GM23248 (cell line): ENCODE results near the gene BRME1. TPM values are rescaled to one million over a fixed set of nuclear protein-coding genes. Genes with fewer than 3 reads are reported as not detected.
"Not testable (repeated sequence)": the region's sequence is repeated elsewhere in the genome, so short reads cannot be mapped to it uniquely, and the experiment has no call there.

ENCODE experiments used
- DNase-seq: peaks from one replicate; pipeline ENCODE4 v3.0.0-alpha.2; 2015
- H2AFZ ChIP-seq: fragments of 200-600 bp; sonication (generic); 2 replicates; pipeline ENCODE4 v1.6.1; 2016; ENCODE audit warnings: antibody characterized with exemption
- H3F3A ChIP-seq: fragments of 200-600 bp; sonication (generic); 2 replicates; pipeline ENCODE4 v1.6.1; 2016; ENCODE audit warnings: mild to moderate bottlenecking, antibody characterized with exemption, mixed run types; ENCODE audit not compliant: insufficient read depth
- H3K27ac ChIP-seq: fragments of 200-600 bp; sonication (generic); 2 replicates; pipeline ENCODE4 v1.5.1; 2016; ENCODE audit warnings: mild to moderate bottlenecking
- H3K27me3 ChIP-seq: fragments of 200-600 bp; sonication (generic); replicated peaks from 2 replicates; pipeline ENCODE4 v1.6.1; 2016; ENCODE audit warnings: mild to moderate bottlenecking; ENCODE audit not compliant: insufficient read depth
- H3K36me3 ChIP-seq: fragments of 200-600 bp; sonication (generic); 2 replicates; pipeline ENCODE4 v1.6.1; 2016; ENCODE audit warnings: low read depth, mild to moderate bottlenecking
- H3K4me1 ChIP-seq: fragments of 200-600 bp; sonication (generic); 2 replicates; pipeline ENCODE4 v1.6.1; 2016; ENCODE audit warnings: mild to moderate bottlenecking; ENCODE audit not compliant: insufficient read depth
- H3K4me2 ChIP-seq: fragments of 200-600 bp; sonication (generic); one replicate; pipeline ENCODE4 v1.6.1; 2016; ENCODE audit warnings: mild to moderate bottlenecking; ENCODE audit not compliant: unreplicated experiment
- H3K4me3 ChIP-seq: fragments of 200-600 bp; sonication (generic); 2 replicates; pipeline ENCODE4 v1.5.1; 2016; ENCODE audit warnings: mild to moderate bottlenecking
- H3K79me2 ChIP-seq: fragments of 200-600 bp; sonication (generic); 2 replicates; pipeline ENCODE4 v1.6.1; 2016; ENCODE audit warnings: mild to moderate bottlenecking; ENCODE audit not compliant: insufficient read depth
- H3K9ac ChIP-seq: fragments of 200-600 bp; sonication (generic); 2 replicates; pipeline ENCODE4 v1.6.1; 2016; ENCODE audit warnings: mild to moderate bottlenecking
- H3K9me2 ChIP-seq: fragments of 200-600 bp; sonication (generic); 2 replicates; pipeline ENCODE4 v1.6.1; 2016; ENCODE audit warnings: mixed run types, mild to moderate bottlenecking, moderate library complexity; ENCODE audit not compliant: insufficient read depth
- H3K9me3 ChIP-seq: fragments of 200-600 bp; sonication (generic); one replicate; pipeline ENCODE4 v1.6.1; 2017; ENCODE audit warnings: low read depth
- H4K20me1 ChIP-seq: fragments of 200-600 bp; sonication (generic); 2 replicates; pipeline ENCODE4 v1.6.0; 2016; ENCODE audit not compliant: insufficient read depth
- EZH2 ChIP-seq: fragments of 200-600 bp; sonication (generic); IDR thresholded peaks from 2 replicates; pipeline ENCODE4 v1.6.1; 2018; ENCODE audit warnings: antibody characterized with exemption, mild to moderate bottlenecking; ENCODE audit not compliant: insufficient read depth, poor library complexity, severe bottlenecking
- EZH2phosphoT487 ChIP-seq: fragments of 200-600 bp; sonication (generic); IDR thresholded peaks from 2 replicates; pipeline ENCODE4 v1.6.1; 2018; ENCODE audit warnings: antibody characterized with exemption, moderate library complexity, mild to moderate bottlenecking, low read depth; ENCODE audit not compliant: insufficient read depth
- WGBS, 2 experiments: methylation state at CpG; one replicate each; pipeline ENCODE4 v1.1.6; 2015 to 2017; ENCODE audit warnings: low lambda C conversion rate in 2 of 2, low coverage in 1 of 2; ENCODE audit errors: missing lambda C conversion rate in 2 of 2; 5-methylcytosine and 5-hydroxymethylcytosine counted together
- in situ Hi-C: fragments of 300-500 bp; cut with MboI; formaldehyde crosslinking; loops from 2 replicates; pipeline ENCODE4 v1.15.0; 2020
- polyA plus RNA-seq: library from polyadenylated mRNA; unstranded; fragments of >200 nt; fragmentation: Nextera tagmentation; extraction: Ambion mirVana; gene quantifications from 2 replicates; pipeline ENCODE4 v1.2.1, GENCODE V29; 2016
- total RNA-seq: library from RNA; depleted of rRNA; stranded (reverse); fragments of >200 nt; shearing (Covaris generic); gene quantifications from 2 replicates; pipeline ENCODE4 v1.2.3, GENCODE V29; 2014

The BRME1 gene
- total and polyA plus RNA-seq, 2 experiments from 2014 or later = 0.11 to 0.63 TPM

DNA sequence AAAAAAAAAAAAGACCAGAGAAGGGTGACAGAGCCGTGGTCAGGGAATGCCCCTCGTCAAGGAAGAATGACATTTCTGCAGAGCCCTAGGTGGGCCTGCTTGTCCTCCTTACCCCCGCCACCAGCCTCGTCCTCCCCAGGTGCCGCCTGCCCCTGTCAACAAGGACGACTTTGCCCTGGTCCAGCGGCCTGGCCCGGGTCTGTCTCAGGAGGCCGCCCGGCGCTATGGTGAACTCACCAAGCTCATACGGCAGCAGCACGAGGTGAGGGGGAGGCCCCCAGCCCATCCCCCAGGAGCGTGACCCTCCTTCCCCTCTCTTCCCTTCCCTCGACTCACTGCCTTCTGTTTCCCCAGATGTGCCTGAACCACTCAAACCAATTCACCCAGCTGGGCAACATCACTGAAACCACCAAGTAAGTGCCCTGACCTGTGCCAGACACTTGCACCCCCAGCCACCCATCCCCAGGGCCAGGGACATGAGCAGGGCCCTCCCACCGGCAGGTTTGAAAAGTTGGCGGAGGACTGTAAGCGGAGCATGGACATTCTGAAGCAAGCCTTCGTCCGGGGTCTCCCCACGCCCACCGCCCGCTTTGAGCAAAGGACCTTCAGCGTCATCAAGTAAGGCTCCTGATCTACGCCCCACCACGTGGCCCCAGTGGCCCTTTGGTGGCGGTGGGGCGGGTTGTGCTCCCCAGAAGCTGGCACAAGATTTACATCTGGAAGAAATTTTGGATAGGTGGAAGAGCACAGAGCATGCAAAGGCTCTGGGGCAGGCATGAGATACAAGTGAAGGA, 17.5 kb upstream of the BRME1 start:
- no peak for TF ChIP-seq EZH2phosphoT487
- TF ChIP-seq EZH2 = no peak
- Histone ChIP-seq H3K79me2 (no peaks in the 10 kb centered on the region), H2AFZ (no peak overlapping the region), H3K9me2 (no peaks in the 10 kb centered on the region), H3K27ac (no peak overlapping the region), H3K9me3 (no peaks in the 10 kb centered on the region), H3K4me1 (no peaks in the 10 kb centered on the region), H3K36me3 (peaks cover 16% of the 10 kb centered on the region), H3K9ac (no peak overlapping the region), H3F3A (no peaks in the 10 kb centered on the region), H4K20me1 (no peaks in the 10 kb centered on the region), H3K4me2 (no peak overlapping the region), H3K4me3 (no peak overlapping the region), H3K27me3 (no peaks in the 10 kb centered on the region)
- DNase-seq = no peak
- WGBS, 2 experiments = 94 to 96% methylated on average over 21 to 28 of the region's 28 CpGs
- in situ Hi-C loops = no loop called here

DNA sequence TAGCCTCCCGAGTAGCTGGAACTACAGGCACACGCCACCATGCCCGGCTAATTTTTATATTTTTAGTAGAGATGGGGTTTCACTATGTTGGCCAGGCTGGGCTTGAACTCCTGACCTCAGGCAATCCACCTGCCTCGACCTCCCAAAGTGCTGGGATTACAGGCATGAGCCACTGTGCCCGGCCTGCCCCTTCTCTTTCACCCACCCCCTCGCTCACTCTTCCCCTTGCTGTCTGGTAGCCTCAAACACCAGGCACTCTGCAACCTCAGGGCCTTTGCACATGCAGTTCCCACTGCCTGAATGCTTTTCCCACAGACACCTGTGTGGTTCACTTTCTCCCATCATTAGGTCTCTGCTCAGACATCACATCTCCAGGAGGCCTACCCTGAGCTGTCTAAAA, 16.2 kb upstream of the BRME1 start:
- H3K4me1 ChIP-seq, in situ Hi-C loops, H3K79me2 ChIP-seq, H3K9ac ChIP-seq, H3K27ac ChIP-seq, DNase-seq, H3K9me2 ChIP-seq, H4K20me1 ChIP-seq, H3K9me3 ChIP-seq, H3K27me3 ChIP-seq, H3F3A ChIP-seq, H2AFZ ChIP-seq, H3K4me3 ChIP-seq, H3K4me2 ChIP-seq: not testable (repeated sequence)
- WGBS, 2 experiments = 84 to 85% methylated on average over 6 of the region's 6 CpGs
- H3K36me3 ChIP-seq = peaks cover 16% of the 10 kb centered on the region

DNA sequence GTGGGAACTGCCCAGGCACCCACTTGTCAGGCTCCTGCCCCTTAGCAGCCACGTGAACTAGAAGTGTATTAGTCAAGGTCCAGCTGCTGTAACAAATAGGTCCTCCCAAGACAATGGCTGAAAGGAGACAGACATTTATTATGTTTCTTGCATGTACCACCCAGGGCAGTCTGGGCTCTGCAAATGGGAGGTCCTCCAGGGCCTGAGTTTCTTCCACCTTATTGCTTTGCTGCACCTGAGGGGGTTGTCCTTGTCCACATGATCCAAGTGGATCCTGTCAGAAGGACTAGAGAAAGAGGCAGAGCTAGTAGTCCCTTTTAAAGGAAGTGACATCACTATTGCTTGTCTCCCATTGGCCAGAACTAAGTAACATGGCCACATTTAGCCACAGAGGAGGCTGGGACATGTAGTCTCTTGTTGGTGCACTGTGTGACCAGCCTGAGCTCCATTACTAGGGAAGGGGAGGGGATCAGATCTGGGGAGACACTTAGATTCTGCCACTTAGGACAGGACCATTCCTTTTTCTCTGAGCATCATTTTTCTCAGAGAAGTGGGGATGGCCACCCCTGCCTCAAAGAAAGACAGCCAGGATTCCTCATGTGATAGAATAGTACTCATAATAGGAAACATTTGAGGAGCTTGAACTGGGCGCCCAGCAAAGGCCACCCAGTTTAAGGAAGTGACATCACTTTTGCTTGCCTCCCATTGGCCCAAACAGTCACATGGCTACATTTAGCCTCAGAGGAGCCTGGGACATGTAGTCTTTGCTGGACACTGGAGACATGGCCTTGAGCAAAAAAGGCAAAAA, 15.2 kb upstream of the BRME1 start:
- no peak overlapping the region for H3K4me3 ChIP-seq
- H2AFZ ChIP-seq = no peak overlapping the region
- no peaks in the 10 kb centered on the region for H3K27me3 ChIP-seq
- no peak for TF ChIP-seq EZH2
- TF ChIP-seq EZH2phosphoT487 = no peak
- DNase-seq = peak; percentile 73
- in situ Hi-C loops = no loop called here
- no peak overlapping the region for H3K4me2 ChIP-seq
- no peaks in the 10 kb centered on the region for H3K9me2 ChIP-seq
- no peaks in the 10 kb centered on the region for H3F3A ChIP-seq
- H4K20me1 ChIP-seq = no peaks in the 10 kb centered on the region
- 53 to 61% methylated on average over 2 of the region's 2 CpGs for WGBS, 2 experiments
- H3K9me3 ChIP-seq = no peaks in the 10 kb centered on the region
- H3K36me3 ChIP-seq = peaks cover 20% of the 10 kb centered on the region
- no peak overlapping the region for H3K9ac ChIP-seq
- no peak overlapping the region for H3K27ac ChIP-seq
- no peaks in the 10 kb centered on the region for H3K79me2 ChIP-seq
- no peaks in the 10 kb centered on the region for H3K4me1 ChIP-seq

DNA sequence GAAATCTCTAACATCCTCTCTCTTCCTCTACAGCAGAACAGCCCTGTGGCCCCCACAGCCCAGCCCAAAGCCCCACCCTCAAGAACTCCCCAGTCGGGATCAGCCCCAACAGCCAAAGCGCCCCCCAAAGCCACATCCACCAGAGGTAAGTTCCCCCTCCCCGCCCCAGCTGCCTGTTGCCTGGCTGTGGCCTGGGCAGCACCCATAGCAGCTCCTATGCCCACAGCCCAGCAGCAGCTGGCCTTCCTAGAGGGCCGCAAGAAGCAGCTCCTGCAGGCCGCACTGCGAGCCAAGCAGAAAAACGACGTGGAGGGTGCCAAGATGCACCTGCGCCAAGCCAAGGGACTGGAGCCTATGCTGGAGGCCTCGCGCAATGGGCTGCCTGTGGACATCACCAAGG, 14.6 kb upstream of the BRME1 start:
- DNase-seq = no peak
- Histone ChIP-seq H3K27ac (no peak overlapping the region), H3K27me3 (no peaks in the 10 kb centered on the region), H3K9me2 (no peaks in the 10 kb centered on the region), H3K9me3 (no peaks in the 10 kb centered on the region), H3K4me2 (no peak overlapping the region), H4K20me1 (no peaks in the 10 kb centered on the region), H2AFZ (no peak overlapping the region), H3K79me2 (no peaks in the 10 kb centered on the region), H3K4me1 (no peaks in the 10 kb centered on the region), H3K4me3 (no peak overlapping the region), H3F3A (no peaks in the 10 kb centered on the region), H3K36me3 (peaks cover 20% of the 10 kb centered on the region), H3K9ac (no peak overlapping the region)
- WGBS, 2 experiments = 99 to 100% methylated on average over 9 to 11 of the region's 11 CpGs
- in situ Hi-C loops = no loop called here
- TF ChIP-seq EZH2phosphoT487 (no peak), EZH2 (no peak)
